Activated CD4-positive, alpha-beta T cell treated with anti-CD3 and anti-CD28 coated beads, Interleukin-2, amount 50 U/mL, for 16 hours (primary cell): ENCODE data around the gene IGFBP5.

Experiments used
- DNase-seq: peaks from one replicate; pipeline ENCODE4 v3.0.0-alpha.2; 2020

The IGFBP5 gene

GRCh38 chr2:216687111-216687510 is 8.2 kb downstream of the IGFBP5 start:
- no peak for DNase-seq

DNA sequence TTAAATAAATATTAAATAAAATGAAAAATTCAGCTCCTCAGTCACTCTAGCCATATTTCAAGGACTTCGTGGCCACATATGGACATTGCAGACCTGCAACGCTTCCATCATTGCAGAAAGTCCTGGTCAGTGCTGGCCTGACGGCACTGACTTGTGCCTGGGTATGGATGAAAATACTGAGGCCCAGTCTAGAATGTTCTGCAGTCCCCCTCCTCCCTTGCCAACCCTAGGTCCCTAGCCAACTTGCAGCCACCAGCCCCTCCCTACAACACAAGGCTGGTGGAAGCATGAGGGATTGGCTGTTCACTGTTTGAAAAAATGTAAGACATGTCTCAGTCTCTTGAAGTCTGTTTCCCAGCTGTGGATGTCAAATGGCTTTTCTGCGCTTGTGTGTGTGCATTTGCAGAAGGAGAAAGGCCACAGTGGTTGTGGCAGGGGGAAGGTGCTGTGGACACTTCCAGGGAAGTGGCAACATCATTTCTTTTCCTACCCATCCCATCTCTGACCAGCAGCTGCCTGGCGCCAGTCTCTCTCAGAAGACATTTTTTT is 9.9 kb downstream of the IGFBP5 start:
- DNase-seq: no peak

- no peak for DNase-seq
These were observed 11.5 kb downstream of the IGFBP5 start for GRCh38 chr2:216683846-216684245.

GRCh38 chr2:216681683-216682082 is 13.7 kb downstream of the IGFBP5 start:
- no peak for DNase-seq

DNA sequence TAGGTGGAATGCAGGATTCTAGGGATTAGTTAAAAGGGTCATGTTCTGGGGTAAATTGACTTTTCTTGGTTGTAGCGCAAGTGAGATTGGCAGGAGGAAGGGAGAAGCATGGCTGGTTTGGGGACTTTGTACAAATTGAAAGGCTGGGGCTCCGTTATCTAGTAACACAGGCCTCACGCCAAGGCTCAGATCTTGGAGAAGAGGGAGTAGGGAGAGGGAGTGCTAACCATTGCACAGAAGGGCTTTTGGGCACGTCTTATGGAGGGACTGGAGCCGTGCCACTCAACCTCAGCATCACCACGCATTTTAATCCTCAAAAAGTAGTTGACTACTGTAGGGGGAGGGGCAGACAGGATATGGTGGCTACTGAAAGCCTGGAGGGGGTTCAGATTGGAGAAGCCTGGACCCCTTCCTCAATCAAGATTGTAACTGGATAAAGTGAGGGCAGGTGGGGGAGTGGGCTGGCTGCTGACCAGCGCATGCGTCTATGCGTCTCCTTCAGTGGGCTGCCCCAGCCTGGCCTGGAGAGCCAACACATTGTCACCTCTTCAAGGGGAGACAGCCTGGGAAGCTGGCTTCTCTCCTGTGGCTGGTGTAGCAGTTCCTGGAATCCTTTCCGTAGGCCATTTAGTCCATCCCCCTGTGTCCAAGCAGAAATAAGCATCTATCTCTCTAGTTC is 14.3 kb downstream of the IGFBP5 start:
- DNase-seq: no peak

GRCh38 chr2:216679658-216680024 is 15.7 kb downstream of the IGFBP5 start:
- DNase-seq: no peak

GRCh38 chr2:216678813-216679657 is 16.3 kb downstream of the IGFBP5 start:
- no peak for DNase-seq

DNA sequence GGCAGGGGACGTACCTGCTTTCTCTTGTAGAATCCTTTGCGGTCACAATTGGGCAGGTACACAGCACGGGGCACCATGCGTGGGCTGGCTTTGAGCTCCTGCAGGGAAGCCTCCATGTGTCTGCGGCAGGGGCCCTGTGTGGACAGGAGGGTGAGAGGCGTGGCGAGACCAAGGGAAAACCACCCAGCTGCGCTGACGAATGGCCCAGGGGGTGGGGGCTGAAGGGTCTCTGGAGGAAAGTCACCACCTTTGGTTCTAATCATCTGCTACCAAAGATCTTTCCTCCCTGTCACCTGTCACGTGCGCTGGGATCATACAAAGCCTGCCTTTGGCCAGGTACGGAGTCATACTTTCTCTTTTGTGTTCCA is 17.3 kb downstream of the IGFBP5 start:
- DNase-seq: no peak

GRCh38 chr2:216677439-216678097 is 17.8 kb downstream of the IGFBP5 start:
- no peak for DNase-seq

- no peak for DNase-seq
These were observed 18.7 kb downstream of the IGFBP5 start for GRCh38 chr2:216676630-216677029.

- DNase-seq: no peak
These were observed 21.0 kb downstream of the IGFBP5 start for GRCh38 chr2:216674376-216674775.

DNA sequence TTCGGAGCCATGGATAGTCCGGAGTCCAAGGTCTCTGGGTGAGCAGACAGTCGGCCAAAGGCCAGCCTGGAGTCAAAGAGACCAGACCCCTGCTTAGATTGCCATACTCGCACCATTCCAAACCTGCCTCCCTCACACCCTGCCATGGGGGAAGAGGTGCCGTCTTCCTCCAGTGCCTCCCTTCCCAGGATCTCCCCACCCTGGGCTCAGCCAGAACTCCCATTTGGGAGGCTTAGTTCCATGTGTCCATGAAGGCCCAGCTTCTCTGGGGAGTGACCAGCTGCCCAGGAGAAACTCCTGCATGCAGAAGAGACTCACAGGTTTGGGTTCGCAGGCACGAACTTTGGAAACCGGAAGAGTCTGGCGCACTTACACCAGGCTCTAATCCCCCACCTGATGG is 21.7 kb downstream of the IGFBP5 start:
- DNase-seq: no peak

- no peak for DNase-seq
These were observed 22.3 kb downstream of the IGFBP5 start for GRCh38 chr2:216673021-216673420.

DNA sequence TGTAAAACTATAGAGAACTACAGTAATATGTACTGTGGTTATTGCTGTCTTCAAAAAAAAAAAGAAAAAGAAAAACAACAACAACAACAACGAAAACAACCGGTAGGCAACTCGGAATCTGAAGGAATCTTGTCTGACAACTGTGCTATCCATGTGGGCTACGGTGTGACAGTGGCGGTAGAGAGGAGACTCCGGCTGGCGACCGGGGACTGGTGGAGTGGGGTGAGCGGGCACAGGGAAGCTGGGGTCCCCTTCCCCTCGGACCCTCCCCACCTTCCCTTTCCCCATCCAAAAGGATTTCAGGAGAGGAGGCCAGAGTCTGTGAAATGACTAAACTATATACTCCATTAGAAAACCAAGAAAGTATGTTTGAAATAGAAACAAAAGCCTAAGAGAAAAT is 22.9 kb downstream of the IGFBP5 start:
- DNase-seq: no peak

- no peak for DNase-seq
These were observed 23.5 kb downstream of the IGFBP5 start for GRCh38 chr2:216671791-216672343.

DNA sequence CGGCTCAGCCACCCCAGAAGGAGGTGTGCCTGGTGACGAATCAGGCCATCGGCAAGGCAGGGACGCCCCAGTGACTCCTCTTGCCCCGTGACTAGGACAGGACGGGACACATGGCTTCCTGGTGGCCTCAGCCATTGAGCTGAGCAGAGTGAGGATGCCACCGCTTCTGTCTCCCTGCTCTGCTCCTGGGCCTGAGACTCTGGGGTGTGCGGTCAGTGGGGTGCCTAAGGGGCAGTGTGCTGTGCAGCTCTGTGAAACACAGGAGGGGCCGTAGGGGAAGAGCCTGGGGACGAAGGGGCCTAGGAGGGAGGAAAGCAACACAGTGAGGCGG is 24.3 kb downstream of the IGFBP5 start:
- no peak for DNase-seq

DNA sequence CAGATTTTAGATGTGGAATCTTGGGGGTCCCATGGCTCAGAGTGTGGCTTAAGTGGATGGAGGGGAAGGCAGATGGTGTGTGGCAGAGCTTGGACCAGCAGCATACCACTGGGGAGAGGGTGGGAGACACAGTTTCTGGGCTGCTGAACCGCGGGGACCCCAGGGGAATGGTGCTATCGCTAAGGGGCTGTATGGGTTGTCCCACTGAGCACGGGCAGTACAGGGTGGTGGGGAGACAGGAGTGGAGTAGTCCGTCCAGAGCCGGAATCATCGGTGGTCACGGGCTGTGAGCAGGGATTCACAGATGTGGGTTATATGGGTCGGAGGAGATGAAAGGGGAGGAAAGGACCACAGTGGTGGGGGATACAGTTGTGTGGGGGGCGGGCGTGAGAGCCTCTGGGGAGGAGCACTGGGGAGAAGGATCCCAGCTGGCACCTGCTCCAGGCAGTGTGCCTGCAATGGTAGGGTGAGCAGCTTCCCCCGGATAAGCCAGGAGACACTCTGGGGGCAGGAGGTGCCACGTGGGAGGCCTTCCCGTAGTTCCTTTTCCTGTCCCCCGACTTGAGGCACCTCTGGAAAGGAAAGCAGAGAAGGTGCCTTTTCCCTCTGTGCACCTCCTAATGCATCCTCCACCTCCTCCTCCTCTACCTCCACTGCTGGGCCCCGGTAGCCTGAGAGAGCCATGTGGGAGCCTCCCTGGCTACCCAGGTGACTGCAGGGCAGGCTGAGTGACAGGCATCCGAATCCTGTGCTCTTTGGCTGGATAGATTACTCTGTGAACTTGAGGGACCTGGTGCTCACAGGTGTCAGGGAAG is 24.9 kb downstream of the IGFBP5 start:
- no peak for DNase-seq

- peak; percentile 74 for DNase-seq
These were observed 28.7 kb downstream of the IGFBP5 start for GRCh38 chr2:216666461-216667233.

DNA sequence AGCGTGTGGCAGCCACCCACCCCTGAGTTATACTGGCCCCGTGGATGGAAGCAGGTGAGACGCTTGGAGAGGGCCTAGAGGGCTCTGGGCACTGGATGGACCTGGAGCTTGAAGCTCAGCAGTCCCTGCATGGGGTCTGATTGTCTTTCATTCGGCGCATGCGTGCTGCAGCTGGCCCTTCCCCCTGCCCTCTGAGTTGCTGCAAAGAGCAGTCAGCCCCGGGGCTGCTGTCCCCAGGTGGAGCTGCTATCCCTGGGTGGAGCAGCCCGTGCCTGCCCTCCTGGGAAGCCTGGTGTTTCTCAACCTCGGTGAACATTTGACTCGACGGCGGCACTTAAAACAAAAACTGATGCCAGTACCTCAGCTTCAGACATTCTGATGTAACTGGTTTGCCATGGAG is 29.6 kb downstream of the IGFBP5 start:
- no peak for DNase-seq

DNA sequence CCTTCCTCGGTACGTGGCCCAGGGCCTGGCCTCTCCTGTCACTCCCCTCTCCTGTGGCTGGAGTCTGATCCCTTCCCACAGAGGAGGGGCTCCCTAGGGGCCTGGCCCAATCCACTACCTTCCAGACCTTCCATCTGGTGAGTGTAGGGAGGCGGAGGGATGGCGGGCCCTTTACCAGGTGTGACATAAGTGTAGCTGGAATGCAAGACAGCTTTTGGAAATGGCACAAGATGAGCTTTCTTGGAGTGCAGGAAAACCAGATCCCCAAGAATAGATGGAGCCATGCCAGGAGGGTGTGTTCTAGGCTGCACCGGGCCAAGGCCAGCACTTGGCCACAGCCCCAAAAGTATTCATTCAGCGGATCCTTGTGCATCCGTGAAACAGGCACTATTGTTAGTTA is 30.1 kb downstream of the IGFBP5 start:
- DNase-seq: no peak

- no peak for DNase-seq
These were observed 30.7 kb downstream of the IGFBP5 start for GRCh38 chr2:216664593-216665034.

GRCh38 chr2:216663846-216664245 is 31.5 kb downstream of the IGFBP5 start:
- no peak for DNase-seq
